ENCODE results near the gene HUS1B.
A peak's percentile ranks its signal among the peaks of the same experiment; 100 is the strongest.
"Not testable (repeated sequence)": the region's sequence is repeated elsewhere in the genome, so short reads cannot be mapped to it uniquely, and the experiment has no call there.

HUS1B gene

DNA sequence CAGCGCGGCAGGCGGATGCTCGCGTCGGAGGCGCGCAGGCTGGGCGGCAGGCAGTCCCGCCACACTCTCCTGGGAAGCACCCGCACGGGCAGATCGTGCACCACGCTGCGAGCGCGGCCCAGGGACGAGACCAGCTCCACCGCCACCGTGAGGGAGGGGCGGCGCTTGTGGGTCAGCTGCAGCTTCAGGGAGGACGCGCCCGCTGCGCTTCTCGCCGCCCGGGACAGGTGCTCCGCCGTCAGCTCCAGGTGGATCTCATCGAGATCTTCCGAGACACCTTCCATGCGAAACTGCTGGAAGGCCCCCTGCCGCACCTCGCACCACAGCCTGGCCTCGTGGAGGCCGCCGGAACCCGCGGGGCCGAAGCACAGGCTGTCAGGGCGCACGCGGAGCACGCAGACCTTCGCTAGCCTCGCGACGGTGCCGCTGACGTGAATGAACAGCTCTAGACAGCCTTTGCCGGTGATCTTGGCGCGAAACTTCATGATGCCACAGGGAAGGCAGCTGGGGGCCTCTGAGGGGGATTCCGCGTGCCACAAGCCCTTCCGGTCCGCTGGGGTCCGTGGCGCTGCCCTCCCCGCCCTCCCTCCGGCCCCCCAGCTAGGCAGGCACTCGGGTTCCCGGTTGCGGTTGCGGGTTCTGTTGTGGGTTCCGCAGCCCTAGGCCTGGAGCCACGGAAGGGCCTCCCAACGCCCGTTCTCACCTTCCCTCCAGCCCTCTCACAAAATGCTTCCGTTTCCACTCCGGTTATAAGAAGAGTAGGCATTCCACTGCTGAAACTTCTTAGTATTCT, at the start of gene HUS1B:
Gene HUS1B, minus strand, starts transcription at position 641 of the 793 bp plus-strand sequence. Its CDS starts 156 bp downstream, at position 485.
- DNase-seq, result no peak

DNA sequence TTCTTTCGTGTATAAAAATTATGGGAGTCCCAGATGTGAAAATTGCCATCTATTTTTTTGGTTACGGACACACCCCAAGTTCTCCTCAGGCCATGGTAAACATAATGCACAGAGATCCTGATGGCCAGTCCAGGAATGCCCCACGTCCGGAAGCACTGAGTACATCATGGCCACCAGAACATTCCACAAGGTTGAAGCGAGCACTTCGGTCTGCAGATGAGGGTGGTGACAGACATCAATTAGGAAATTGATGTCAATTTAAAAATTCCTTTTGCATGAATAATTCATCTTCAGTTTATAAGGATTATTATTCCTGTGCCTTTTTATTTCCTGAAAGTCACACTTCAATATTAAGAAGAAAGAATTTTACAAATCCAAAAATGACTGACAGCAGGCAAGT, 49.2 kb upstream of the HUS1B start:
- no peak for DNase-seq

DNA sequence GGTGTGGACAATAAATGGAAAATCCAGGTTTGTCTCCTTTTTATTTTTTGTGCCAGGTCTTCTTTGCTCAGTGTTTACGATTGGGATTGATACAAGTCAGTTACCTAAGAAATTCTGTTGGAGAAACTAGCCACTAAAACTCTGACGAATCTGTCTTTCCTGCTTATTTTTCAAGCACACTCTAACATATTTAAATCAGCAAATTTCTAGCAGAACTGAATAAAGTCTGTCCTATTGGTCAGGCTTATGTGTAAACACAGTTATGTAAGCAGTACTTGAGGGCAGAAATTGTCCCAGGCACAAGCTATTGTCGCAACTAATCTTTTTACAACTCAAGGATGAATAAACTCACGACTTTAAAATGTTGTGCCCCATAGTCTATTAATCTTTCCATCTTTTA, 48.1 kb upstream of the HUS1B start:
- no peak for DNase-seq

DNA sequence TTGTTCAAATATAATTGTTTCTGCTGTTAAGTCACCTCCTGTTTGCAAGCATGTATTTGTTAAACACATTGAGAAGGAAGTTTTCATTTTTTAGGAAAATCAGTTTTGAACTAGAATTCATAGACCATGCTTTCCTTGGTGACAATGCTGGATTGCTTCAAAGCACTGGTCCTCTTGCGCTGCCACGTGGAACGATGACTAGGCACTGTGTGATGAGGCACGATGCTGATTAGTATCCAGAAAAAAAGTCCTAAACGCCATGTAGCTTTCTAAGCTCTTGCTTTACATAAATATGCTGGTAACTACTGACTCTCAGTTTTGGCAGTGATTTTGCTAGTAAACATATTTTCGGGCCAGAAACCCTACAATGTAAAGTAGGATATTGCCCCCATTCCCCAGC, 47.1 kb upstream of the HUS1B start:
- no peak for DNase-seq

DNA sequence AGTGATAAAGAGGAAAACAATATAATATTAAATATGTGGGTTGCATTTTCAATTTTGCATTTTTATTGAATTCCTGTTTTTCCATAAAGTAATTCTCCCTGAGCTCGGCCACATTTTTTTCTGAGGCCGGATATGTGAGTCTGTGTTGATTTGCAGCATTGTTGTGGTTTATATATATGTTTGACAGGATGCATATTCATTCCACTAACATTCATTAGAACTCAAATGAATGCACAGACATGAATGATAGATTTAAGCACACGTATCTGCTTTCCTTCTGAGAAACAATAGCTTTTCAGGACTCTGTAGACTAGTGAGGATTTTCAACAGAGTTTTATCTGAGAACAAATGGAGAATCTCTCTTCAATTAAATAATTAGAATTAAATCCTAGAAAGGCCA, 46.7 kb upstream of the HUS1B start:
- DNase-seq, result no peak

DNA sequence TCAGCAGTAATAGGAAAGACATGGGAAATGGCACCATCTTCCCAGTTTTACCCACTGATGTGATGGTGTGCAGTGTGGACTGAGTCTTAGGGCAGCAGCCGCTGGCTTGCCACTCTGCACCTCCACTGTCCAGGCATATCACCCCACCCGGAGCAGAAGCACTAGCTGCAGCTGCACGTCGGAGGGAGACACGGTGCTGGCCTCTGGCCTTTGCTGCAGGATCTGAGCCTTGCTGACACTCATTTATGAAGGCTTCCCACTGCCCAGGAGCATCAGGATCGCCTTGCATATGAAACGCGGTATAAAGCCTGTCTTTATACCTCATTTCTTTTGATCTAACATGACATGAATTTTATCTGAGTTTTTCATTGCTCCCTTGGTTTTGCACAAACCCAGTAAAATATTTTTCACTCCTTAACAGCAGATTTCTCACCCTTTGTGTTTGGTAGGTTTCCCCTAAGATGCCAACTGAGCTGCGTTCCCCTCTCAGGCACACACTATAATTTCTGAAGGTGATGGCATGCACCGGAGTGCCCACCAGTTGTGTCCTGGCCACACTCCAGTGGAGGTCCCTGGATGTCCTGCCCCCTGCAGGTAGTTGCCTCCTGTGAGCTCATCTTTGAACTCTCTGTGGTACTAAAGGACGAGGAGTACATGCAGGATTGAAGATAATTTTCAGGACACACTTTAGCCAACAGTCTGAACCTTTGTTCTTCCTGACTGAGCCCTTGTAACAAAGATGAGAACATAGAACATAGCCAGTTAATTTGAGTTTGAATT, 45.0 kb upstream of the HUS1B start:
- DNase-seq, result no peak

DNA sequence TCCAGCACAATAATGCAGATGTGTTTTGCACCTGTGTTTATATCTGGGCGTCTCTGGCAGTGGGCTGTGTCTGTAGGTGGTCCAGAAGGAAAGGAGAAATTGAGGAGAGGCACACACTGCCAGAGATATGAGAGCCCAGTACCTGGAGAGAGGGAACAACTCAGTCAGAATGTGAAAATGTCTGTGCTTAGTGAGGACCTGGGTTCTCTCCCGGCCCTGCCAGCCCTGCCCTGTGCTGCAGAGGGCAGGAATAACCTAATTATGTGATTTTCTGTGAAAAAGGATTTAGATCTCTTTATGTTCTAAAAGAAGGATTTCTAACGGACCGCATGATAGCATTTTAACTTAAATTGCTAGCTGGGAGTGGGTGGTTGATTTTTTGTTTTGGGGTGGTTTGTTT, 44.3 kb upstream of the HUS1B start:
- no peak for DNase-seq

DNA sequence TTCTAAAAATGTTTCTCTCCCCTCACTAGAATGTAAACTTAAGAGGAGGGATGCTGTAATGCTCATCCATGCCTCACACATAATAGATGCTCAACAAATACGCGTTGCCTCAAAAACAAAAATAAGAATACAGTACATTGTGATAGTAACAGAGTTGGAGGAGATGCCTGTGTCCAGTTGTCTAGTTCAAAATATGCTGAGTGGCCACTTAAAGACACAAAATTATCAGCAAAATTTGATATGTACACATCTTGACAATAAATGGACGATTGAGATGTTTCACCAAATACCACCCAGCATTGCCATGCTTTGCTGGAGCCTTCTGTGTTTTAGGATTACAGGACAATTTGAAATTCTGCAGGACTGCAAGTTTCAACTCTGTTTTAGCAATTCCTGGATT, 43.6 kb upstream of the HUS1B start:
- DNase-seq, result no peak

DNA sequence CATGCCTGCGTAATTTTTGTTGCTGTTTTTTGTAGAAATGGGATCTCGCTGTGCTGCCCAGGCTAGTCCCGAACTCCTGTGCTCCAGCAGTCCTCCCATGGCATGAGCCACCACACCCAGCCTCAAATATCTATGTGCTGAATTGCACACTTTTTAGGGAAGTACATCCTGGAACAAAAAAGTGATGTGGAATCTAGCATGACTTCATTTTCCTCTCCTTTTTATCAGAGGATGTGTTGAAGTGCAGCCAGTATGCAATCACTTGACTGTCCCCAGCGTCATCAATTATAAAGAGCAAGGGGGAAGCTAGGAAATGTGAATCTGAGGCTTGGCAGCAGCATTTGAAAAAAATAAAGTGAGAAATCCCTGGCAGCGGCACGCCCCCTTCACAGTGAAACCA, 42.4 kb upstream of the HUS1B start:
- no peak for DNase-seq

DNA sequence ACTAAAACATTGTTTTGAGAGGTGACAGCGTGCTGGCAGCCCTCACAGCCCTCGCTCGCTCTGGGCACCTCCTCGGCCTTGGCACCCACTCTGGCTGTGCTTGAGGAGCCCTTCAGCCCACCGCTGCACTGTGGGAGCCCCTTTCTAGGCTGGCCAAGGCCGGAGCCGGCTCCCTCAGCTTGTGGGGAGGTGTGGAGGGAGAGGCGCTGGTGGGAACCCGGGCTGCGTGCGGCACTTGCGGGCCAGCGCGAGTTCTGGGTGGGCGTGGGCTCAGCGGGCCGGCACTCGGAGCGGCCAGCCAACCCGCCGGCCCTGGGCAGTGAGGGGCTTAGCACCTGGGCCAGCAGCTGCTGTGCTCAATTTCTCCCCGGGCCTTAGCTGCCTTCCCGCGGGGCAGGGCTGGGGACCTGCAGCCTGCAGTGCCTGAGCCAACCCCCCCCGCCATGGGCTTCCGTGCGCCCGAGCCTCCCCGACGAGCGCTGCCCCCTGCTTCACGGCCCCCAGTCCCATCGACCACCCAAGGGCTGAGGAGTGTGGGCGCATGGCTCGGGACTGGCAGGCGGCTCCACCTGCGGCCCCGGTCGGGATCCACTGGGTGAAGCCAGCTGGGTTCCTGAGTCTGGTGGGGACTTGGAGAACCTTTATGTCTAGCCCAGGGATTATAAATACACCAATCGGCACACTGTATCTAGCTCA, 37.7 kb upstream of the HUS1B start:
- DNase-seq, result not testable (repeated sequence)

DNA sequence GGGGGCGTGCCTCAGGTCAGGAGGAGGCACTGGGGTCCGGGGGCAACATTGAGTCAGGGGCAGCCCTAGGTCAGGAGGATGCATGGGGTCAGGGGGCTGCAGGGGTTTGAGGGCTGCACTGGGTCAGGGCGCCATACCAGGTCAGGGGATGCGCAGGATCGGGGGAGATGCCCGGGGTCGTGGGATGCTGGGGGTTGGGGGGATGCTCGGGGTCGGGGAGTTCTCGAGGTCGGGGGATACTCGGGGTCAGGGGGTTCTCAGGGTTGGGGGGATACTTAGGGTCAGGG, 36.8 kb upstream of the HUS1B start:
- DNase-seq, result no peak

DNA sequence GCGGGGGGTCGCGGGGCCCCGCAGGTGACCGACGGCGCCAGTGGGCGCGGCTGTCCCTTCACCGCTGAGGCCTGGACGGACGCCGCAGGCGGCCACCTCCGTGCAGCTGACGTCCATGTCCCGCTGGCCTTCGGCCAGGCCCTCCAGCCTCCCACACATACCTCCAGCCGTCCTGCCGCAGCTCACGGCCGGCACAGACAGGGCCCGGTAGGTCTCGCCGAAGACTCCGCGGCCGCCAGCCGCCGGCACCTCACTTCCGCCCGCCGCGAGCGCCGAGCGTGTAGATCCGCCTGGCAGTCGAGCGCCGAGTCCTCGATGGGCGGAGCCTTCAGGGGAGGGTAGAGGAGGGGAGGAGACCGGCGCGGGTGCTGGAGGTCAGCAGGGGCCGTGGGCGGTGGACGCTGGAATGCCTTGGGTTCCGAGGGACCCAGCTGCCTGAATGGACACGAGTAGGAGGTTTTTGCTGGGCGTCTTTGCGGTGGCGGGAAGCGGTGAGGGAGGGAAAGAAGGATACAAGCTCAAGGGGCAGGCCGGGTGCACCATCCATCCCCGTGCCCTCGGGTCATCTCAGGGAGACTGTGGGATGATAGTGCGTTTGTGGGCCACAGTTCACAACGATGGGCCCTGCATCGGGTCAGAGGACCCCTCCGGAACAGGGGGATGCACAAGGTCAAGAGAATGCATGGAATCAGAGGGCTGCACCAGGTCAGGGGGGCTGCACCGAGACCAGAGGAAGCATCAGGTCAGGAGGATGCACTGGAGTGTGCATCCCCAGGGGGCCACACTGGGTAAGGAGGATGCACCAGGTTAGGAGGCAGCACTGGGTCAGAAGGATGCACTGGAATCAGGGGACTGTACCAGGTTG, 36.2 kb upstream of the HUS1B start, which contains the start of gene EXOC2:
Gene EXOC2, minus strand, starts transcription at position 282 of the 865 bp plus-strand sequence. CDS start 55,321 bp downstream, outside the sequence.
- DNase-seq, result peak; percentile 87

DNA sequence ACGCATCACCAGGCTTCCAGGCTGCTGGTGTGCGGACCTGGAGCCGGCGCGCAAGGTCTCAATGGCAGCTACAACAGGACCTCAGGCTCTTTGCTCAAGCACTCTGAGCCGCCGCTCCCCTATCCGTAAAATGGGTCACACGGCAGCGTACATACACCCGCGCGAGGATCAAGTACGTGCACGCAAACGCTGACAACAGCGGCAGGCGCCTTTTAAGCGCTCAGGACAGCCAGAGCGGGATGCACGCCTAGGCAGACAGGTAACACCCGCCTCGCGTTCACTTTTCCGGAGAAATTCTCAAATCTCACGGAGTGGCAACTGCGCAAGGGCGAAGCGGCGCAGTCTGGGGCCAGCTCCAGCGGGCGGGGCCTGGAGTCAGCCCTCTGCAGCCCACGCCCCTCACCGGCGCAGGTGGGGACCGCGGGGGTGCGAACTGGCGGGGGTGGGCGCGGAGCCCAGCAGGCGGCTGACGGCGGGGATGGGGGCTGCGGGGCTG, 35.5 kb upstream of the HUS1B start:
- peak; percentile 83 for DNase-seq

DNA sequence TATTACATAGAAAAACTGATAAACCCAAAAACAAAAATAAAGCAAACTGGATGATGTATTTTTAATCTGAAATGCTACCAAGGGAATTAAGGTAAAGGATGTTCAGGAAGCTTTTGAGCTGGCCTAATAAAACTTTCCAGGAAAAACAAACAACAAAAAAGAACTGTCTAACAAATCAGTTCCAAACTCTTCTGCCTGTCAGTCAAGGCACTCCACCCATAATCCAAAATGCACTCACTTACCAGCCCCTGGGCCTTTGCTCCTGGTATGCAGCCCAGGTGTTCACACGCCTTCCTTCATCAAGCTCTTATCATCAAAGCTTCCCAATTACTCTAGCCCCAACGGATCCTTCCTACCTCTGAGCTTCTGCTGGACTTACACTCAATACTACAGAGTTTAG, 32.3 kb upstream of the HUS1B start:
- no peak for DNase-seq

DNA sequence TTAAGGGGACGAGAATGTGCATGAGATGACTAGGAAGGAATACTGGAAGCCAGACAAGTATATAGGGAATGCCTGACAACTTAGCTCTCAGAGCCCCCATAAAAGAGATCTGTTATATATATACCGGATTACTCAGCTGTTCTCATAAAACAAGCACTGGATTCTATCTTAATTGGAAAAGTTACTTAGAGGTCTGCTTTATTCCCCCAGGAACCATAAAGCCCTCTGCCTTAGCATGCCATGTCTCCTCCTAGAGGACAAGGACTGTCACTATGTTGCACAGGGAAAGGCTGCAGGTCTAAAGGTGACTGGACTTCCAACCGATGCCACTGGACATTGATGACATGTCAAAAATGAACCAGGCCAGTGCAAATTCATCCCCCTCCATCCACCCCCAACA, 29.6 kb upstream of the HUS1B start:
- DNase-seq, result no peak

DNA sequence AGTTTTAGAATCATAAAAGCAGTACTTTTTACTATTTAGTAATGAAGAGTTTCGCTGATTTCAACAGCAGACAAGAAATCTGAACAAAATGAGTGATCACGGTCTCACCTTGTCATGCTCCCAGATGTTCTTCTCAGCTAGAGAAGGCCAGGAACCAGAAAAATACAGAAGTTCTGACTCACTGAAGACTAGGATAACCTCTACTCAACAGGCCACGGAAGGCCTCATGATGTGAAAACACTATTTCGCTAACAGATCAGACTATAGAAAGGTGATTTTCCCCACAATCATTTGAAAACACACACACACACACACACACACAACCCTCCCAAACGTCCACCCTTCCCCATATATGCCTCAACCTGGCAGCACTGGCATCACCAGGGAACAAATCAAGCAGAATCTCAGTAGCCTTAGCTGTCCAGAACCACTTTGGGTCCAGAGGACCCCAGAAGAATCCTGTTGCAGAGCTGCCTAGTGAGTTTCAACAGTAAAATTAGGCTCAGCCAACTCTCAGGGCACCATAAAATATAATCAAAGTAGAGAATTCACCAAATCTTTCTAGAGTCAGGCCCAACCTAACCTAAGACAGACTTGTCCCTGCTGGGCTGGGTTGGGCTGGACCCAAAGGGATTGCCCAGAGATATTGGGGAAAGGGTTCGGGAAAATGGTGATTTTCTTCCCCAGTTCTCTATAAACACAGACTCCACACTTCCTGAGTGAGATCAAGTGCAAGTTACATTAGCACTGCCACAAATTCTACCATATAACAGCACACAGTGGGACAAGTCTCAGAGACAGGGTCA, 28.1 kb upstream of the HUS1B start:
- no peak for DNase-seq

DNA sequence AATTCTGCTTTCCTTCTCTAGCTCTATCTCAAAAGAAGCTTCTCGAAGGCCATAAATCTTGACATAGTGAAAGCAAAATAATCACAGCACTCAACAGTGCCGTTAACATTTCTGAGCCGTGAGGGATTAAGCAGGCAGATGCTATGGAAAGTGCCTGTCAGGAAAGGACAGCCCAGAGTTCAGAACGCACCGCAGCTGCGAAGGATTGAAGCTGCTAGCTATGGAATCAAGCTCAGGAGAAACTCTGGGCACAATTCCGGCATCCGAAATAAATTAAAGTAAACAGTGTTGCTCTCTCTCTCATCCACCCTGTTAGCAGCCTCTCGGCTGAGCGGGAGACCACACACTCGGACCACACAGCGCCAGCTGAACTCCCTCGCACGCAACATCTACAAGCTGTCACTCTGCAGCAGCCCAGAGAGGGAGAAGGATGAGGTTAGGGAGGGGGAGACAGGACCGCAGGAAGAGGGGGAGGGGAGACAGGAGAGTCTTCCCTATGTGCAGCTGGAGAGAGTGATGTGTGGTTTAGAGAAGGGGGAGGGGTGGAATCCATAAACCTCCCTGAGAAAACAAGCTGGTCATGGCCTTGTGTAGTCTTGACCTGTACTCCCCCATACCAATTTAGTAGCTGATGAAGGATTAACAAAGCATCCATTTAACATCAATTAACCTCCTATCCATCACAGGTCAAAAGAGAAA, 27.0 kb upstream of the HUS1B start:
- DNase-seq, result peak; percentile 7

DNA sequence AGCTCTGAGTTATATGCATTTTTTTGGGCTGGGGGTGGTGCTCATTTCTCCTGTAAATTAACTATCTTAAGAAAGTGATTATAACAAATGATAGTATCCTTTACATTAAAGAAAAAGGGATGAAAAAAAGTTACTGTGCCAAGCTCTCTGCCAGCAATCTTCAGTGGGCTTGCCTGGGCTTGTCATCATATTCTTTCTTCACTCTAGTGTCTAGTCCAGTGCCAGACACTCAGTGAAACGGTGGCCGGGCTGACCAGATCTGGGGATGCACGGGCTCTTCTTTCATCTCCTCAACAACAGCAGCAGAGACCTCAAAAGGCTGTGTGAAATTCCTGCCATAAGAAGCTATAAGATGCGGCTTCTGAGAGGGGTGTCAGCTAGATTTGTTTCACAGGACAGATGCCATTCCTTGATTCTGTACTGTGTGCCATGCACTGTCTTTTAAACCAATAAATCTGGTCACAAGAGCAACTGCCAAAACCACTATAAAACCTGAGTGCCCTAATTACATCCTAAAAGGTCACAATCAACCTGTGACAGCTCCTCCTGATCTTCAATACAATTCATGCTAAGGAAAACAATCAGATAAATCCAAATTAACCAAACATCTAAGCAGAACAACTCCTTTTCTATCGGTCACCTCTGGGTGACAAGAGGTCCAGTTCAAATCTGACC, 23.9 kb upstream of the HUS1B start:
- DNase-seq, result no peak

DNA sequence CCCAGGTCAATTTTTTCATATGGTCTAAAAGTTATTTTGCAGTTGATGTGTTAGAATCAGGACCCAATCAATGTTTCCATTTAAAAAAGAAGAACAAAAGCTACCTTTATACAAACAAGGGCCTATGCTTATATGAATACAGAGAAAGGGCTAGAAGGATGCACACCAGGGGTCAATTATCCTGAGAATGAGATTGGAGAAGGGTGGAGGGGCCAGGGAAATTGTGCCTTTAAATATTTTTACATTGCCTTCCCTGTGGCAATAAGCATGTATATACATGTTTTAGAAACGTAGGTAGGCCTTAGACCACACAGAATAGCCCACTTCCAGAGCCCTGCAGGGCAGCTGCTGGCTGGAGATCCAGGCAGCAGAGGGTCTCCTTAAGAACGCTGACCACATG, 23.4 kb upstream of the HUS1B start:
- DNase-seq, result no peak

DNA sequence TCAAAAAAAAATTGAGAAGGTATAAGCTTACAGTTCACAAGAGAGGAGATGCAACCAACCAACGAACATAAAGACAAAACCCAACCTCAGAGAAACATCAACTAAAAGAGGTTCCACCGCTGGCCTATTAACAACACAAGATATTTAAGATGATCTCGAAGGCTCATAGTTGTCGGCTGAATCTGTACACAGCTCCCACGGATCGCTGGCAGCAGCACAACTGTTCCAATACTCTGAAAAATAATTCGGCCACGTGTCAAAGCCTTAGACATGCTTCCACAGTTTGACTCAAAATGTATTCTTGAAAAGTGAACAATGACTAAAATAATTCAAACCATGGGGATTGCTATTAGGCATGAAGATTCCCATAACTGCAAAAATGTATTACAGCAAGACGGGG, 22.4 kb upstream of the HUS1B start:
- no peak for DNase-seq

DNA sequence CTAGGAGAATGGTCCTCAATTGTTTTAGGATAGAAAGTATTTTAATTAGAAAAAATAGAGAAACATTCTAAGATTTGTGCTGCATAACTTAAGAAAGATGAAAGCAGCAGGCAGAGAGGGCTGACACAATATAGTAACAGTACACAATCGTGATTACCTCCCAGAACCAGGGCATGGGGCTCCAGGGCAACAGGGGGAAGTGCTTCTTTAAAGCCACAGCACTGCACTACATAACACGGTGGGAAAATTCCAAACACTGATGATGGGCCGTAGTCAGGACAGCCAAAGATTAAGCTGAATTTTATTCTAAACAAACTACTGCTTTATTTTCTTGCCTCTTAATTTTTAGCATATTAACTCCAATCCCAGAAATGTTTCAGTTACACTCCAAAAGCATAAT, 21.6 kb upstream of the HUS1B start:
- DNase-seq, result no peak
